NCI-H146 (cell line): ENCODE measurements around the gene MRPL14.
"Not testable (repeated sequence)": the region's sequence is repeated elsewhere in the genome, so short reads cannot be mapped to it uniquely, and the experiment has no call there.

ENCODE experiments used
- DNase-seq: peaks from one replicate; lab custom pipeline; 2025; lab: John Stamatoyannopoulos, UW

Gene MRPL14

DNA sequence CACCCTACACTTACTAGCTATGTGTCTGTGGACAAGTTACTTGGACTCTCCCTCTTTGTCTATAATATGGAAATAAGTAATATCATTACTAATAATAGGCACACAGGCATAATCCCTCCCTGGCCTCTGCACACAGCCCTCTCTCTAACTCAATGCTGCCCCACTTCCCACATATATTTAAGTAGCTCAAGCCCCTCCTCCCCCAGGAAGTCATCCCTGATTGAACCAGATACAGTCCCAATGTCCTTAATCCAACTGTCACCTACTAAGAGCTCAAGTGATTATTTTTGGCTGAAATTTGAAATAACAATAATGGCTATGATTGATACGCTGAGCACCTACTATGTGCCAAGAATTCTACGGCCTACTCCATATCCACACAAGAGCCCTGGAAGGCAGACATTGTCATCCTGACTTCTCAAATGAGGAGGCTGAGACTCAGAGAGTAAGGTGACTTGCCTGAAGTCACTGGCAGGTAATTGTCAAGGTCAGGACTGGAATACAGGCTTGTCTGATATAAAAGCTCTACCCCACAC is 29.4 kb downstream of the MRPL14 start:
- DNase-seq = no peak

DNA sequence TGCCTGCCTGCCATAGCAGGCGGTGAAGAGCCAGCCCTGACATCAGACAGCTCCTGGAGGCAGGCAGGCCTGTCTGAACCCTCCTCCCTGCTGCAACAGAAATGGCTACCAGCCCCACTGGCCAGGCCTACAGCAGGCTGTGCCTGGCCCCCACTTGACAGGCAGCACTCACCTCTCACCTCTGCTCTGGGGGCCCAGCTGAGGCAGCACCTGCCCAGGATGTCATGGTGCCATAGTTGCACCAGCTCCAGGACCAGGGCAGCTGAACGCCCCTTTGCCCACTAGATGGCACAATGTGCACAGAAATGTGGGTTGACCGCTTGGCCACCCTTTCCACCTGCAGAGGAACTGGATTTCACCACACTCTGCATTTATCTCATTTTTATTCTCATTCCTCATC is 30.6 kb downstream of the MRPL14 start:
- peak; percentile 80 for DNase-seq

DNA sequence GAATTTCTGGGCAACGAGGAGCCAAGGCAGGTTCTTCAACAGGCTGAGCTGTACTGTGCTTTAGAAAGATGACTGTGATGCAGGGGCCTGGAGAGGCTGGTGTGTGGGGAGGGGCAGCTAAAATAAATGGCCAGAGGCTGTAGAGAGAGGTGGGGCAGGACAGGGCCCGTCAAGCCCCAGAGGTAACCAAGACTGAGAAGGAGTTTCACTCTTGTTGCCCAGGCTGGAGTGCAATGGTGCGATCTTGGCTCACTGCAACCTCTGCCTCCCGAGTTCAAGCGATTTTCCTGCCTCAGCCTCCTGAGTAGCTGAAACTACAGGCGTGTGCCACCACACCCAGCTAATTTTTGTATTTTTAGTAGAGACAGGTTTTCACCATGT is 32.0 kb downstream of the MRPL14 start:
- not testable (repeated sequence) for DNase-seq

DNA sequence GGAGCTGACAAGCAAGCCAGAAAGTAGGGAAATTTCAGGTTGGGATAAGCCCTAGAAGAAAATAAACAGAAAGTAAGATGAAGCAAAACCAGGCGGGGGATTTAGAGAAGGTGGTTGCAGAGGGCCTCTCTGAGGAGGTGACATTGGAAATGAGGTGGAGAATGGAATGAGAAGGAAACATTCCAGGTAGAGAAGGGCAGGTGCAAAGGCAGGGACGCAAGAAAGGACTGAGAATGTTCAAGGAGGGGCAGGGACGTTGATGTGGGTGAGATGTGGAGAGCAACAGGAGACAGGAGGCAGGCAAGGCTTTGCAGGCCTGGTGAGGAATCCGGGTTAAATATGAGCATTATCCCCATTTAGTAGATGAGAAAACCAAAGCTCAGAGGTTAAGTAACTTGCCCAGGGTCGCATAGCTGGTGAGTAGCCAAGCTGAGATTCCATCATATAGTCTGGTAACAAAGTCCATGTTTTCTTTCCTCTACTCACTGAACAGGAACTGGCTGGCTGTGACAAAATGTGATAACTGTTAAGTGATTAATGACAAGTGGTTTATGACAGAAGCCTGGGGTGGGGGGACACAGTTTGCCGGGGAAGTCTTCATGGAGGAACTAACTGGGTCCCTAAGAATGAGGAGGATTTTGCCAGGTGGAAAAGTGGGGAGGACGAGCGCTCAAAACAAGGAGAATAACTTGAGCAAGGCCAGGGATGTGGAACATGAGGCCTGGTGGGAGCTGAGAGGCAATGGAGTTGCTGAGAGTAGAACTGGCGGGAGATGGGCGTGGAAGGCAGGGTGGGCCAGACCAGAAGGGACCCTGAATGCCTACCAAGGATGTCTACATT is 32.6 kb downstream of the MRPL14 start:
- DNase-seq = no peak

DNA sequence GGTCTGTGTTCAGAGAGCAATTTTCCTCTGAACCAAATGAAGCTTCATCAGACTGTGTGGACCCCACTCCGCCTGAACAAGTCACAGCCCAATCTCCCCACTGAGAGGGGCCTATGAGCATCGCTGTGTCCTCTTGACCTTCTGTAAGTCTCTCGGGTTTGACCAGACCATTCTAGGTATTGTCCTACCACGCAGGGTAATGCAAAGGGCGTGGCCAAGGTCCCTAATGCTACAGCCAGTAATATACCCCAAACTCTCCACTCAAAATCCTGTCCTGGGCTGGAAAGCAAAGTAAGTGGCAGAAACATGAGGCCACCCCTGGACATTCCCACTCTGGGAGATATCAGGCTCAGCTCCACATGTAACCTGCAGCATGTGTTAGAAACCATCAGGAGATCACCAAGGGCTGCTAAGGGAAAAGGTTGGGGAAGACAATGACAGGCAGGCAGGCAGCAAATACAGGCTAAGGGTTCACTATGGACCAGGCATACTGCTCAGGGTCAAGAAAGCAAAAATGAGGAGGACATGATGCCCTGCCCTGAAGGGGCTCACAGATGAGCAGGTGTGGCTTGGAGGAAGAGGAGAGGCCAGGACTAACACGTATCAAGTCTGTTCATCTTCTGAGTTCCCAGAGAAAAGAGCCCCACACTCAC is 33.4 kb downstream of the MRPL14 start:
- DNase-seq = no peak

DNA sequence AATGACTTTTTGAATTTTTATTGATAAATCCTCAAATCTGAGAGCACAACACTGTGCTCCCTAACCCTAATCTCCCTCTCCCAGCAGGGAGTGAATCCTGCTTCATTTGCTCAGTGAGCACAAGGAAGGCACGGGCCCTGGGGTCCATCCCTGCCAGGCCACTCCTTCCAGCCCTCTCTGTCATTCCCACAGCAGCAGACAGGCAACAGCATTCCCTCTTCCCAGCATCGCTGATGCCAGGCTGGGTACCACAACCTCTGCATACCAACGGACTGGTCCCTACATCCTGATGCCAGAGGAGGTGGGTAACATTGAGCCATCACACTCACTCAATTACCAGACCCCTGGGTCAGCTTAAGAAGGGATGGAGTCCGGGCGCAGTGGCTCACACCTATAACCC is 34.2 kb downstream of the MRPL14 start:
- DNase-seq = no peak

DNA sequence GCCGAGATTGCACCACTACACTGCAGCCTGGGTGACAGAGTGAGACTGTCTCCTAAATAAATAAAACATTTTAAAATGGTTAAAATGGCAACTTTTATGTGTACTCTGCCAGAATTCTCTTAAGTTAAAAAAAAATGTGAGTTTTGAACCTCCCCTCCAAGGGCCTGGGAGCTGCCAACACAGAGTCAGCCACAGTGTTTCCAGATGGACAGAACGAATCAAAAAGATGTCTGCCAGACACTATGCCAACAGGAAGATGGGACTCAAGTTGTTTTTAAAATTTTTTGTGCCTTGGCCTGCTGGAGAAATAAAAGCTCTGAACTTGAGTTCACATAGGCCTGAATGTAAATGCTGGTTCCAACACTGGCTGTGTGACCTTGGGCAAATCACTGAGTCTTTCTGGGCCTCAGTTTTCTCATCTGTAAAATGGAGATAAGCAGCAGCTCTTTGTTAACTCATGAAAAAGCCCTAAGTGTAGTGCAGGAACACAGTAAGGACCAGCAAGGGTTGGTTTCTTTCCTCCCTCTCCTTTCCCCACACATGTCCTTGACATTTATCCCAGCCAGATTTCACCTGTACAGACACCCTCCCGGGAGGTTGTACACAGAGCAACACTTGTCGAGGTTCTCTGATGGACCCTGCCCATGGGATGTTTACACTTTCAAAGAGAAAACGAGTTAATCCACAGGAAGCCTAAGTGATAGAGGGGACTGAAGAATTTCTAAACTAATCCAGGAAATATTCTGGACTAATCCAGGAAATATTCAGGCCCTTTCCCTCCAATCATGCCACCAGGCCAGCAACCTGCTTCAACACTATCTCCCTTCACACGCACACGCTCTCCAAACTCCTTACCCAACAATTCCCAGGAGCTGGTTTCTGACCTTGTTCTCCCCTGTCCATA is 35.0 kb downstream of the MRPL14 start:
- DNase-seq = no peak

DNA sequence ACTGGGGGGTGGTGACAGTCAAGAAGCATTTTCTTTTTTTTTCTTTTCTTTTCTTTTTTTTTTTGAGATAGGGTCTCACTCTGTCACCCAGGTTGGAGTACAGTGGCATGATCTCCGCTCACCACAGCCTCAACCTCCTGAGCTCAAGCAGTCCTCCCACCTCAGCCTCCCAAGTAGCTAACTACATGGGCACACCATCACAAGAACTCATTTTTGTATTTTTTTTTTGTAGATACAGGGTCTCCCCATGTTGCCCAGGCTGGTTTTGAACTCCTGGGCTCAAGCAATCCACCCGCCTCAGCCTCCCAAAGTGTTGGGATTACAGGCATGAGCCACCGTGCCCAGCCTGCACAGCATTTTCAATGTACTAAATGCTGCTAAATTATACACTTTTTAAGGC is 35.9 kb downstream of the MRPL14 start:
- not testable (repeated sequence) for DNase-seq

DNA sequence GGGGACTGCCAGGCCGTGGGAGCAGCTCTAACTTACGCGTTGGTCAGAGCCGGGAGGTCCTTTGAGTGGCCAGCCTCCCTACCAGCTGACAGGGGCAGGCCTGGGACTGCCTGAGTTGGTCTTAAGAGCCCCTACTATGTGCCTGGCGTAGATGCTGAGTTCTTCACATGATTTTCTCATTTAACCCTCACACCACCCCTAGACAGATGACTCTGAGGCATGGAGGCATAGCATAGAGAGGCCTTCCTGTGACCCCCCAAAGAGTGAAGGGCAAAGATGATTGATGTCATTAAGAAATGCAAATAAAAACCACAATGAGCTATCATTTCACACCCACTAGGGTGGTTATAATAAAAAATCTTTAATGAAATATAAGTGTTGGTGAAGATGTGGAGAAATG is 36.8 kb downstream of the MRPL14 start:
- no peak for DNase-seq

DNA sequence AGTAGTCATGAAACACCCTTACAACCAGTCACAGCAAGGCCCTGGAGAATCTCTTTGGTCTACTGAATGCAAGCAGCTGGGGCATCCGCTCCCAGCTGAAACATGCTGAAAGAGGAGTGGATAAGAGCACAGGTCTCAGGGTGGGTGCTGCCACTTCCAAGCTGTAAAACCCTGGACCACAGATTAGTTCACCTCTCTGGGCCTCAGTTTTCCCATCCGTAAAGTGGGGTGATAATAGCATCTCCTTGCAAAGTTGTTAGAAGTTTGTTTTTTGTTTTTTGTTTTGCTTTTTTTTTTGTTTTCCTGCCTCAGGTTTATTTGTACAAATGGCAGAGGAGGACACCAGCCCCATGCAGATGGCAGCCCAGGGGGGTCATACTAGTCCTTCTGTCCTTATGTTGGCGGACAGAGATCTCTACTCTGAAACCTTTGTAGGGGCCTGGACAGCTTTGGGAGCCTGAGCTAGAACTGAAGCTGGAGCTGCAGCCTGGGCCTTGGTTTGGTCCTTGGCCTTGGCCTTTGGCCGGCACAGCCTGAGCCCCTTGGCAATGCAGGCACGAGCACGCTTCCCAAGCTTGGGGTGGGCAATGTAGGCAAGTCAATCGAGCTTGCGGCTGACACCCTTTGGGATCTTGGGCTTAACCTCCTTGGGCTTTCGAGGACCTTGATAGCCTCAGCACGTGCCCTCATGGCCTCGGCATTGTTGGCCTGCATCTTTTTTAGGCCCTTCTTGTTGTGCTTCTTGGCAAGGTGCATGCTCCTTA is 38.2 kb downstream of the MRPL14 start:
- DNase-seq = no peak

DNA sequence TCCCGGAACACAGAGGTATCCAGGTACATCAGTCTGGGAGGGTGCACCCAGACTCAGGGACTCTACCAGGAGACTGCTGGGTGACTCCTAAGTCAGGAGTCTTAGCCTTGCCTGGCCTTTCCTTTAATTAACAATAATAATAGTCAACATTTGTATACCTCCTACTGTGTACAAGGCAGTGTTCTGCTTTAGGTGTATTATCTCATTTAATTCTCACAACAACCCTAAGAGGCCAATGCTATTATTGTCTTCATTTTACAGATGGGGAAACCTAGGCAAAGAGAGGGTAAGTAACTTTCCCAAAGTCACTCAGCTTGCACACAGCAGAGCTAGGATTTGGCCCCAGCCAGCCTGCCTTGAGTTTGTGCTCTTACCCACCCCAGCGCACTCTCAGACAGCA is 39.6 kb downstream of the MRPL14 start:
- DNase-seq = no peak

DNA sequence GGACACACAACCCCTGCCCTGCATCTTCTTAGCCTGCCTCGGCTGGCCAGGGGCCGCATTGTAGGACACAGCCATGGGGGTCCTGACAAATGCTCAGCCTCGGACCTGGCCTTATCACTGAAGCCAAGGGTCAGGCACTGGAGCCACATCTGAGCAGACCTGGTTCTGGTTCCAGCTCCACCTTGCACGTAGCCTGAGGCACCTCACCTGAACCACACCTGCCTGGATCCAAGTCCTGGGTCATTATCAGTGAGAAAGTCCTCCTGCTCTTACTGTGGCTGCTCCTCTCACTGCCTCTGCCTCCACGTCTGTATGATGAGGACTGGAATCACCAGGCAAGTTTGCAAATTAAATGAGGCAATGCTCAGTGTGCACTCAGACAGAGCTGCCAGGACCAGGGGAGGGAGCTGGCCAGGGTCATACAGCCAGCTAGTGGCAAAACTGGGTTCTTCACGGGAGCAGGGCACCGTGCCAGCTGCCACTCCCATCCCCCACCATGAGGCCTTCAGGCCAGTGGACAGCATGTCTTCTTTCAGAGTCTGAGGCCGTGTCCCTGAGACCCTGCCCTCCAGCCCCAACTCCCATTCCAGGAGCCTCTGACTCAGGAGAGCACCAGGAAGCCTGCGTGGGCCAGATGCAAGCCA is 40.2 kb downstream of the MRPL14 start:
- DNase-seq = no peak

DNA sequence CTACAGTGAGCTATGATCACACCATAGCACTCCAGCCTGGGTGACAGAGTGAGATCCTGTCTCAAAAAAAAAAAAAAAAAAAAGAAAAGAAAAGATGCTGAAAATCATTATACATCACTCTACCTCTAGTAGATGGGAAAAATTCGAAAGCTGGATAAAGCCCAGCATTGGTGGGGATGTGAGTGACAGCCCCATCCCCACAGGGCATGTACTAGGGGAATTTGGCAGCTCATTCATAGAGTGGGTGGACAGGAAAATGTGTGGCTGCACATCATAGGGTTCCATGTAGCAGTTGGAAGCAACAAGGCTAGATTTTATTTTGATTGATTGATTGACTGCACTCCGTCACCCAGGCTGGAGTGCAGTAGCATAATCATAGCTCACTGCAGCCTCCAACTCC is 42.0 kb downstream of the MRPL14 start:
- DNase-seq = no peak

DNA sequence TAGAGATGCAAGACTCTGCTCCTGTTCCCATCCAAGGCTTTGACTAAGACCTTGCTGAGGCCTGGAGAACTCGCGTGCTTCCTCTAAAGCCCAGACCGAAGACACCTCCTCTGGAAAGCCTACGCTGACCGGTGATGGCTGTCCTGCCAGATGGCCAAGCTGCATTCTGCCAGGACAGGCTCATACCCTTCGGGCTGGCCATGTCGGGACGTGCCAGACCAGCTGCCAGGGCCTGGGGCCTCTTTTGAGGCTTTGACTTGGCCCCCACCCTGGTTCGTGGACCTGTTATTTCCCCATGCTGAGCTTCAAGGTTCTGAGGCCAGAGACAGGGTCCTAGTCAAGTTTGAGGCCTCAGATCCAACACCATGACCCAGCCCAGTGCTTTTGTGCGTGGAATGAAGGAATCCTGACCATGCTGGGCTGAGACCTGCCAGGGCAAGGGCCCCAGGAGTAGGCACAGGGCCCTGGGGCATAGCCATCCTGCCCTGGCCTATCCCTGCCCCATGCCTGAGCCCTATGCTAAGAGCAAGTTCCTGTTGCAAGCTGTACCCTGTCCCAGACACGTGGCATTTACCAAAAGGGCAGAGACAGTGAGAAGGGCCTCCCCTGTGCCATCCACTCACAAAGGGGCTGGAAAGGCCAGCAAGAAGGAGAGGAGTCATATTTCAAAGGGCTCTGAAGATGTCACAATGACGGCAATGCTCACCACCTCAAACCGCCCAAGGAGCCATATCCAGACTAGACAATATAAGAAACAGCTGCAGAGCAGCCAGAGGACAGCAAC is 42.8 kb downstream of the MRPL14 start:
- no peak for DNase-seq

DNA sequence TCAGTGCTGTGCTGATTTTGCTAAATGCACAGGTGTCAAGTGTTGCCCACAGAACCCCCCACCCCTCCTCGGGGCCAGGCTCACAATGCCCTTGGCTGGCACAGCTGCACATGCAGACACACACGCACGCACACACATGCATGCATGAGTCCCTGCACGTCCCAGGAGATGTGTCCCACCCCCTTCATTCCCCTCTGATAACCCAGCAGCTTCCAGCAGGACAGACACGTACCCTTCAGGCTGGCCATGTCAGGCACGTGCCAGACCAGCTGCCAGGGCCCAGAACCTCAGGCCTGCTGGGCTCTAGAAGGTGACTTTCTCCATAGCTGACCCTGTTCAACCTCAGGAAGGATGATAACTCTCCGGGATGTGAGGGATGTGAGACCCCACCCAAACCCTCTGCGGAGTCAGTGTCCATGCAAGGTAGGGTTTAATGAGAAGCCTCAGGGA is 44.4 kb downstream of the MRPL14 start:
- no peak for DNase-seq

DNA sequence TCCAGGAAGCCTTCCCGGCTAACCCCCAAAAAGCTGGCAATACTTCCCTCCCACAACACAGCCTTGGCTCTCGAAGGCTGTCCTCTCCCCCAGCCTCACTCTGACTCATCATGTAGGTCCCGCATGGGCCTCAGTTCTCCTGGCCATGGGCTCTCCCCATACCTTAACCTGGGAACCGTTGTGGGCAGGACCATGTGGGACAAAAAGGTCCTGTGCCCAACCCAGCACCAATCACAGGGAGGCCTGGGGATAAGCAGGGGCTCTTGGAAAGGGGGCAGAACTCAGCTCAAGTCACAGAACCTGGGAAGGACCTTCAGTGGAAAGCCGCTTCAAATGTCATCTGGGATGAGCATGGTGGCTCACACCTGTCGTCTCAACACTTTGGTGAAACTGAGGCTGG is 45.5 kb downstream of the MRPL14 start:
- no peak for DNase-seq

DNA sequence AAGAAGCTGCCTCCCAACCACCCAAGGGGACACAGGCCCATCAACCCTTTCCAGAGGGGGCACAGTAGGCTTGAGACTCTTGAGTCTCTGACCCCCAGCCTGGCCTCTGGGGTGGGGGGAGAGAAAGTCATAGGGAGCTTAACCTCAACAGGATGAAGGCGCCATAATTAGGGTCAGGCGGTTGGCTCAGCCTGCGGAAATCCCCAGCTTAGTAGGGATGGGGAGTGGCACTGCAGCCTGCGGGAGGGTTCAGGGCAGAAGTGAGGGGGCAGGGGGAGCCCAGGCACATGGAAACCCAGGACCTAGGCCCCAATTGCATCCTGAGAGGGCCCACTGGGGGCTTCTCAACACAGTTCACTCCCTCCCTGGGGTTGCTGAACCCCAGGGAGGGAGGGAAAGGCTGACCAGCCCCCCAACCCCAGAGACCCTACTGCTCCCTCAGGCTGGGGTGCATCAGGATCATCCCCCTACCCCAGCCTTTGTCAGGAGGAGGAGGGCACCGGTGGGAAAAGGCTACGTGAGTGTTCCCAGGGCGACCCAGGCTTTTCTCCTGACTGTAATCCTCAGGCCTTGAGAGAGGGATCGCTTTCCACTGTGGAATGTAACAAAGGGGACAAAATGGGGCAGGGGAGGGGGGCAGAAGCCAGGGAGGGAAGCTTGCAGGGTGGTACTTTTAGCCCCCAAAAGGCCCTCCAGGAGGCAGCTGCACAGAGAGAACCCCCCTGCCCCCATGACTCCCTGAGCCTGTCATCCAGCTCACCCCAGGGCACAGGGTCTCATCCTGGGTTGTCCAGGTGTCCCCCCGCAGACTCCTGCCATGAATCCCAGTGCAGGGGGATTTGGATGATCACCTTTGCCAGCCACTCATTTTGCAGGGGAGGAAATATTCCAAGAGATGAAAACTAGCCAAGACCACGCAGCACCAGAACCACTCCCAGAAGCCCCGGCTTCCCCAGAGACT is 46.4 kb downstream of the MRPL14 start:
- no peak for DNase-seq

DNA sequence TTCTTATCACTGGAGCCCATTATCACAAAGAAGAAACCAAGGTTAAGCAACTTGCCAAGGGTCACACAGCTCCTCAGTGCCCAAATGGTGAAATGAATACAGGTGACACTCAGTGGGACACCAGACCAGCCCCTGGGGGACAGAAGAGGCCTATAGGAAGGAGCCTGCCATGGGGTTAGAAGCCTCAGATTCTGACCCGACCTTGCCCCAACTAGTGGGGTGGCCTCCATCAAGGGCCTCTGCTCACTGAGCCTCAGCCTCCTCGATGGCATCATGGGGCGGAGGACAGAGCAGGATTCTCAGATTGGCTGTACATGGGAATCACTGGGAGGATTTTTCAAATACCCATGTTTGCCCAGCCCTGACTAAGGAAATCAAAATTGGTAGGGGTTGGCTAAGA is 47.6 kb downstream of the MRPL14 start:
- DNase-seq = no peak
